Suppressor macrophage treated with lipopolysaccharide for 4 hours (primary cell): ENCODE data around the gene EFCAB8.
A peak's percentile ranks its signal among the peaks of the same experiment; 100 is the strongest.
"Not testable (repeated sequence)": the region's sequence is repeated elsewhere in the genome, so short reads cannot be mapped to it uniquely, and the experiment has no call there.

Experiments used
- DNase-seq: peaks from one replicate; pipeline ENCODE4 v3.0.0-alpha.2; 2020

The EFCAB8 gene

DNA sequence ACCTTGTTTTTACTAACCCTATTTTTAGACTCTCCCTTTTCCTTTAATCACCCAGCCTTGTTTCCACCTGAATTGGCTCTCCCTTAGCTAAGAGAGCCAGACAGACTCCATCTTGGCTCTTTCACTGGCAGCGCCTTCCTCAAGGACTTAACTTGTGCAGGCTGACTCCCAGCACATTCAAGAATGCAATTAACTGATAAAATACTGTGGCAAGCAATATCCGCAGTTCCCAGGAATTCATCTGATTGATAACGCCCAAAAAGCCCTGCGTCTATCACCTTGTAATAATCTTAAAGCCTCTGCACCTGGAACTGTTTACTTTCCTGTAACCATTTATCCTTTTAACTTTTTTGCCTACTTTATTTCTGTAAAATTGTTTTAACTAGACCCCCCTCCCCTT, 116.4 kb downstream of the EFCAB8 start:
- DNase-seq: not testable (repeated sequence)

DNA sequence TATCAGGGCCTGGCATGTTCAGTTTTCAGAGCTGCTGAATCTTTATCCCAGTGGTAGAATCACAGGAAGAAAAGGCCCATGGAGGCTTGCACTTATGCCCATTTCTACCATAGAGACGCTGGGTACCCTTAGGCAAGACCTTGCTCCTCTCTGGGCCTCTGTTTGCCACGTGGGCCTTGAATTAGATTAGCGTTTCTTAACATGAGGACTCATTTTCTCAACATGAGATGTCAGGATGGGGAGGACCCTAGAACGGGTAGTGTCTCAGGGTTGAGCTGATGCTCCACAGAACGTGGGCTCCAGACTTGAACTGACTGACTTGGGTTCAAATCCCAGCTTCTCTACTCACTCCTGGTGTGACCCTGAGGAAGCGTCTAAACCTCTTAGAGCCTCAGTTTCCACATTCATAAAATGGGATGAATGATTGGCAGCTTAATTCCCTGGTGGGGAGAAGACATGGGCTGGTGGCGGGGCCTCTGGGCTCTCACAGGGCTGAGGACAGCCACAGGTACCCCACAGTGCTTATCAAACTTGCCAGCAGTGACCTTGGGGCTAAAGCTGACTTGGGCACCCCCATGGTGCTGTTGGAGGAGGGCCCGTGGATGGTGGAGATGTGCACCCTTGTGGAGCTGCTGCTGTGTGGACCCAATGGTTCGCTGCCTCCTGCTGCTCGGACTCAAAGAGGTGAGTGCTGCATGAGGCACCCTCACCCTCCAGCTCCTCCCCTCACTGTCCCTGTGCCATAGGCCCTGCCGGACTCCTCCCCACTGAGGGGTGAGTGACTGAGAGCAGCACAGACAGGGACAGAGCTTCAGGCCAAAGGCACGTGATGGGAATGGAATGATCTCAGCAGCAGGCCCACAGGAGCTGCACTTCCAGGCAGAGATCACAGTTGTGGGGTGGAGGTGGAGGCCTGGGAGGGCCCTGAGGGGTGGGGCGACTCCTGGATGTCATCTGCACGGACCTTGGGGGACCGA, 117.3 kb downstream of the EFCAB8 start:
- no peak for DNase-seq

DNA sequence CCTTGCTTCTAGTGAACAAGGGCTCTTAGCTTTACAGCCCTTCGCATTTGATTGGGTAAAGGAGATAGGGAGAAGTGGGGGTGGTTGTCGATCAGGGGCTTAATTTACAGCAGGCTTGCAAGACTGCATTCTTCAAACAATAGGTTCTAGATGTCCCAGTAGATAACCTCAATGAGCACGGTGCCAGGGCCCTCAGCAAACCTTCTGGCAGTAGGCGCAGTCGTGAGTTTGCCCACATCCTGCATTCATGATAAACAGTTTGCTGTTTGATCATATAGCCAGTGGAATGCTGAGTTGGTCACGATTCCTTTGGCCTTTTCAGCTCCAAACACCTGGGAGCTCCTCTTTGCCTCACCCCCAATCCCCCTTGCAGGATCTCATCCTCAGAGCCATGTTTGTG, 118.0 kb downstream of the EFCAB8 start:
- DNase-seq: no peak

DNA sequence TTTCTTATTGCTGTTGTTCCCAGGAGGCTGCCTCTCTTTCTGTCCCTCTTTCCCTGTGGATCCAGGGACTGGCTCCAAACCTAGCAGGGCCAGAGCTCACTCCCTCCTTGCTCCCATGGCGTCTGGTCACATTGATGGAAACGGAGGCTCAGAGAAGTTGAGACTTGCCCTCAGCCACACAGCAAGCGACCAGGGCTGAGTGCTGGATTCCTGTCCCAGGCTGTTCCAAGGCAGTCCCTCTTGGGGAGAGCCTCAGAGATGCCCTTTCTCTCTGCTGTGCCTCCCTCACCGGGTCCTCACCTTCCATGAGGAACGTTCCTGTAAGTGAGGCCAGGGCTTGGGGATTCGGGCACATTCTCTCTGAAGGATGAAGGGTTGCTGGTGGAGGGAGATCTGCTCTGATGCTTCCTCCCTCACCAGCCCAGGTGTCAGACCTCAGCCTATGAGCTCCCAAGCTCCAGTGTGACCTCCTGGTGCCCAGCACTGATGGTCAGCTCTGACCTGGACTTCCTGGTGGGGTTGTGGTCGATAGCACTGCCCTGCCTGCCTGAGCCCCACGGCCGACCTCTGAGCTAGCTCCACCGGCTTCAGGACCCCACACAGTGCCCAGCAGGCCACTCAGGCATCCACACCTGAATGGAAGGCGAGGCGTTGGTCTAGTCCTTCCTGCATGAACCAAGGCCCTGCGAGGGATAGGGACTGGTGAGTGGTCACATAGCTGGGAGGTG, 118.7 kb downstream of the EFCAB8 start:
- DNase-seq: no peak

DNA sequence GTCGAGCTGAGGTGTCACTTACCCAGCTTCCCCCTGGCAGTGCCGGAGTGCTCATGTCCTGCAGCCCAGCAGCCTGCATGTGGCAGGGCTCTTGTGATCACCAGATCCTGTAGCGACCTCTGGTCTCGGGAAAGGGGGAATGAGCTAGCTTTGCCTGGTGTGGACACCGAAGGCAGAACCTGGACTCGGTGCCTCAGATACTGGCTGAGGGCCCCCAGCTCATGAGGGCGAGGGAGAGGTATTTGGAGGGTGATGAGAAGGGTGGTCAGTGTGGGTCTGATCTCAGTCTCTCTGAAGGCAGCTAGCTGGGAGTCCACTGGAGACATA, 119.2 kb downstream of the EFCAB8 start:
- no peak for DNase-seq

DNA sequence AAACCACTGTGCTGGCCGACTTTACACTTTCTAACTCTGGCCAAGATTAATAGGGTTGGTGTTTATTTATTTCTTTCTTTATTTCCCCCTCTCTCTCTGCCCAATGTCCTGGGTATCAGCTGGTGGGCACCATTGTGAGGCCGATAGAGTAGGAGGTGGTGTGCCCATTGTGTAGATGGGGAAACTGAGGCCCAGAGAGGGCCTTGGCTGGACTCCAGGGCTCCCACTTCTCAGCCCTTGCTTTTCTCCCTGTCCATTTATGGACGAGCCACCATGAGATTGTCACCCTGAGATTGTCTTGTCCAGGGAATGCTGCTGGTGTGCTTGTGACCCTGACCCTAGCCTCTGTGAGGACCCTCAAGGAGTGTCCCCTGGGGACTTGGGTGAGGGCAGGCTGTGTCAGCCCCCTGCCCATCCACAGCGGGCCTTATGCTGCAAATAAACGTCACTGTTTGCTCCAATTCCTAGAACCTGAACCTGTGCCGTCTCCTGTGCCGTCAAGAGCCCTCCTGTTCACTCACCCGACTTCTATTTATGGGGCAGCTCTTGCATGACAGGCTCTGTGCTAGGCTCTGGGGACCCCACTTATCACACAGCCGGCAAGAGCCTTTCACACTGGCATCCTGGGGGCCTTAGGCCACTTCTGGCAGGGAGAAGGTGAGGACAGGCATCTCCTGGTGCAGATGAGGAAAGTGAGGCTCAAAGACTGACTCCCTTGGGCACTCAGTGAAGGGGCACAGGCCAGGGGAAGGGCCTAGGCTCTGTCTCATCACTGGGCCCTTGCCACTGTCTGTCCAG, 120.7 kb downstream of the EFCAB8 start:
- no peak for DNase-seq

DNA sequence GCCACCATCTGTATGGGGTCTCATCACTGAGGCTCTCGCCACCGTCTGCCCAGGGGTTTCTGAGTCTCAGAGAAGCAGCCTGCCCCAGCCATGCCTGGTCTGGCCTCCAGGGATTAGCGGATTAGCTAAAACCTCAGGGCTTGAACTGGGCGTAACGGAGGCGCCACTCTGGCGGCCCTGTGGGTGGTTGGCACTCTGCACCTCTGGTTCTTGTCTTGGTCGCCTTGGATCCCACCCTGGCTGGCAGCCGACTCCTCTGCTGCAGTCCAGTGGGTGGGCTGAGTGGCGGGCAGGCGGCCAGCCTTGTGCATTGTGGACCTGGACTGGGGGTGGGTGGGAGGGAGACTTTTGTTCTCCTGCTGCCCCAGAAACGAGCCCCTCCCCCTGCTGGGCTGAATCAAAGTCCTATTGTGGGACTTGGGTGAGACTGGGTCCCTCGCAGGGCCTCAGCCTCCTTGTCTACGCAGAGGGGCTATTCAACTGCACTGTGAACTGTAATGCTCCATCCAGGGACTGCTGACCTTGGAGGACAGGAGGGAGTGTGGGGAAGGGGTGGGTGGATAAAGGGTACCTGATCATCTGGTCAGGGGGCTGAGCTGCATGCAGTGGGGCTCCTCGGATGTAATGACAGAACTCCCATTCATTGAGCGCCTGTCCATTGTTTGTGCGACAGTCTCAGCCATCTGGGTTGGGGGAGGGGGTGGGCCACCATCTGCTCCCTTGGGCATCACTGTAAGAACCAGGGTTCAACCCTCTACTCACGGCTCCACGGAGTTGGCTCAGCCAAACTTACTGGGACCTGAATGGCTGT, 121.6 kb downstream of the EFCAB8 start:
- DNase-seq: no peak

DNA sequence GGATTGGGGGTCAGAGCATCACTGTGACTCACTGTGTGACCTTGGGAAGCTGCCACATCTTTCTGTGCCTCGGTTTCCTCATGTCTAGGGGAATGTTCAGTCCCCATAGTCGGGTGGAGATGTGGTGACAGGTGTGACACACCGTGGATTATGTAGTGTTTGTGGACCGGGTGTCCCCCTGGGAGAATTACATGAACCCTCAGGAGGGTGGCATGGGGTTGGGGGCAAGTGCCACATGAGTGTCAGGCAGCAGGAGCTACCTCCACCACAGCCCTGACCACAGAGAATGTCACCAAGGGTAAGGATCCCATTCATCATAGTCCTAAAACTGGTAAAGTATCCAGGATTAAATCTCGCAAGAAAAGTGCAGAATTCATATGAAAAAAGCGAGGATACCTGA, 122.3 kb downstream of the EFCAB8 start:
- DNase-seq: no peak

DNA sequence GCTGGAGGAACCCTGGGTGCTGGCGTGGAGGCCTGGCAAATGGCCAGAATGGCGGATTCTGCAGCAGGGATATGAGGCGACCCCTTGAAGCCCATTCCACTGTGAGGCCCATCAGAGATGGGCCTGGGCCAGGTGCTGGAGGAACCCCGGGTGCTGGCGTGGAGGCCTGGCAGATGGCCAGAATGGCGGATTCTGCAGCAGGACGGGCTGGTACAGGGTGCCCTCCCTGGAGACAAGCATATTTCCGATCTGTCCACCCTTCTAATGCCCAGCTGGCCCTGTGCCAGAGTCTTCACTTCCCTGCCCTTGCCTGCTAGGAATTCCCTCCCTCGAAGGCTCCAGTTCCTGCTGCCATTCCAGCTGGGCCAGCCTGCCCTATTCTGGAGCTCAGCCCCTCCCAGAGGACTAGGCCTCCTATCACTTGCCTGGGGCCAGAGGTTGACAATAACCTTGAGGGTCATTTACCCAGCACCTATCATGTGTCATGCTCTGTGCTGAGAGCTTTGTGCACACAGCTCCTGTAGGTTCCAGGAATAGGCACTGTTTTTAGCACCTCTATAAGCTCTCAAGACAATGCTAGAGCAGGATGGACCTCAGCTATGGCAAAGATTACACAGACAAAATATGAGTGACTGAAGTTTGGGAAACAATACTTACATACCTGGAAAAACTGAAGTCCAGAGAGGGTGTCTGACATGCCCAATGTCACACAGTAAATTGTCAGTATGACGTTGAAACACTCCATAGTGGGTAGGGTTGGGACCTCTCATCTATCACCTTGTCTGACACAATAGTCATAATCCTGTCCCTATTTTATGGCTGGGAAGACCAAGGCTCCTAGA, 124.1 kb downstream of the EFCAB8 start:
- DNase-seq: no peak

DNA sequence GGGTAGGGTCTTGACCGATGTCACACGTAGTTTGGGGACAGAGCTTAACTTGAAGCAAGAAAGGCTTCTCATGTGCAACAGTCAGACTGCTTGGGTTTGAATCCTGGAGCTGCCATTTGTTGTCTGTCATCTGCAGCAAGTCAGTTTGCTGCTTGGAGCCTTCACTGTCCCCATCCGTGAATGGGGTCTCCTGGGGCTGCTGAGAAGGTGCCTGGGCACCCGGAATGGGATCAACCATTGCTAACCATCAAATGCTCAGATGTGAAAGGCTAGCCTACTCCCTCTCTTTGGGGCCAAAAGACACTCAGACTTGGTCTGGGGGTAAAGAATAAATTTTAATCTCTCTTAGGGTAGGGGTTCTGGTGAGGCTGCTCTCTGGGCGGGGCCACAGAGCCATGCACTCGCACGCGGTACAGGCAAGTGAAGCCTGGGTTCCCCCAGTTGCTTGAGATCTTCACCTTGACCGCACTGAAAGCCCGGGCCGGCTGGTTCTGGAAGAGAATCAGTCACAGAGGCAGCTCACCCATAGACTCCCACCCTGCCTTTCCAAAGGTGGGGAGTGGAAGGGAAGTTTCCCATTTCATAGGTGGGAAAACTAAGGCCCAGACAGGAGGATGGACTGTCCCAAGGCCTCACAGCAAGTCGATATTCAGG, 124.9 kb downstream of the EFCAB8 start:
- DNase-seq: no peak

DNA sequence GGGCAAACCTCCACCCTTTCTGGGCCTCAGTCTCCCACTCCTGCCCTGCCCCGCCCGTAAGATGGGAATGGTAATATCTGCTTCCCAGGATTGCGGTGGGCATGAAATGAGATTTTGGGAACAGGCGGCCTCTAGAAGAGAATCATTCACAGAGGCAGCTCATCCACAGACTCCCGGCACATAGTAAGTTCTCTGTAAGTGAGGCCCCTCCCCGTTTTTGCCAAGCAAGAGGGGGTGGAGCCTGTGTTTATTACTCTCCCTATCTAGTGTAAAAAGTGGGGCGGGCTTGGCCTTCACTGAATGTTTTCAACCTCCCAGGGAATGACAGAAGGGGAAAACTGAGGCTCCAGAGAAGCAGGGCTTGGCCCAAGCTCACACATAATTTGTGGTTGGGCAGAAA, 125.5 kb downstream of the EFCAB8 start:
- no peak for DNase-seq

DNA sequence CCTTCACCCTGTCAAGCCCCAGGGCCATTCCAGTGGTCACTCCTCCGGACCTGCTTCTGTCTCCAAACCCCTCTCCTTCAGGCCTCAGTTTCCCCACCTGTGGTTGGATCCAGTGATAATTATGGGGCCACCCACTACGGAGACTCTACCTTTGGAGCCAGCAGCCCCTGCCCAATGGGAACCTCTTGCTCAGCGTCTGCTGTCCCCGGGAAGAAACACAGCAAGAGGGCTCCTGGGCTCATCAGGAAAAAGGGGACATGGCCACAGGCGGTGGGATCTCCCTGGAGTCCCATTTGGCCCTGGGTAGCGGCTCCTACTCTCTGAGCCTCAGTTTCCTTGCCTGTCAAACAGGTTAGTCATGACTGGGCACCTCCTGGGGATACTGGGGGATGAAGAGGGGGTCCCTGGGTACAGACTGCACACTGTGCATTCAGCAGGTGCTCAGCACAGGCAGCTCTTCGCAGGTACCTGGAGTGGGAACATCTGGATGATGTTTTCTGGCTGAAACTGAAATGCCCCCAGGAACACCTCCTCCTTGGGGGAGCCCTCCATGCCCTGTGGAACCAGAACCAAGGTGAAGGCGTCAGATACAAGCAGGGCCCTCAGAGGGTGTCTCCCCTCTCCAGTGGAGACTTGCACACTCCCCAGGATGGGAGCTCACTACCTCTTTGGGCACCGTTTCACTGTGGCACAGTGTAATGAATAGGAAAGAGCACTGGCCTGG, 126.1 kb downstream of the EFCAB8 start:
- DNase-seq: no peak

DNA sequence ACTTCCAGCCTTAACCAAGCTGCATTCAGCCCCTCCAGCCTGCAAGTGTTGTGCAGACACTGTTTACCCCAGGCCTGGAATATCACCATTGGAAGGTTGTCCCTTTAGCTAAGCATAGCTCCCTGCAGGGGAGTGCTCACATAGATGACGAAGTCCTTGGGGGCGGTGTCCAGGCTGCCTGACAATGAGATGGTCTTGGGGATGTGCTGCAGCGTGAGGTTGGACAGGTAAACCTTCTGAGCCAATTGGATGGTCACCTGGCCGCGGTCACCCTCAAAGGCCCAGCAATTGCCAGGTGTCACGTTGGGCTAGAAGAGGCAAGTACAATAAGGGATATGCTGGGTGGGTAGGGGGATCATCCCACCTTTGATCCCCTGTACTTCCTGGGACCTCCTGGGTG, 126.9 kb downstream of the EFCAB8 start:
- DNase-seq: no peak

DNA sequence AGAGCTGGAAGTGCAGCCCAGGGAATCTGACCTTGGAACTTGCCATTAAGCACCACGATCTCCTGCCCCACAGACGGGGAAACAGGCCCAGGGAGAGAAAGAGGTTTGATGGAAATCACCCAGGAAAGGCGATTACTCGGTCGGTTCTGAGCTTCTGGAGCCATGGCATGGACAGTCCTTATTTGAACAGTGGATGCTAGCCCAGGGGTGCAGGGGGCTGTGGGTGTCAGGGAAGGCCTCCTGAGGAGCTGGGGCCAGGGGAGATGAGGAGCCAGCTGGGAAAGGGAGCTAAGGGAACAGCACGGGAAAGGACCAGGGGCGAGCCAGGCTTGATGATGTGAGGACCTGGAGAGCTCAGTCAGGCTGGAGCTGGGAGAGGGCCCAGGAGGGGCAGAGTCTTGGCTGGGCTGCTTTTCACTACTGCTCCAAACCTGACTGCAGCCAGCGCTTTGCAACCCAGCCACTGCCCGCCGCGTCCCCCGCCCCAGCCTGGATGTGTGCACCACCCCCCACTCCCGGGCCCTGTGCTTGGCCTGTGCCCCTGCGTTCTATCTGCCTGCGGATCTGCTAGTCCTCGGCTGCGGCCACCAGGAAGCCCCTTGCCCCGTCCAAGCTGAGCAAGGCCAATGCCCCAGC, 127.7 kb downstream of the EFCAB8 start:
- DNase-seq: no peak

DNA sequence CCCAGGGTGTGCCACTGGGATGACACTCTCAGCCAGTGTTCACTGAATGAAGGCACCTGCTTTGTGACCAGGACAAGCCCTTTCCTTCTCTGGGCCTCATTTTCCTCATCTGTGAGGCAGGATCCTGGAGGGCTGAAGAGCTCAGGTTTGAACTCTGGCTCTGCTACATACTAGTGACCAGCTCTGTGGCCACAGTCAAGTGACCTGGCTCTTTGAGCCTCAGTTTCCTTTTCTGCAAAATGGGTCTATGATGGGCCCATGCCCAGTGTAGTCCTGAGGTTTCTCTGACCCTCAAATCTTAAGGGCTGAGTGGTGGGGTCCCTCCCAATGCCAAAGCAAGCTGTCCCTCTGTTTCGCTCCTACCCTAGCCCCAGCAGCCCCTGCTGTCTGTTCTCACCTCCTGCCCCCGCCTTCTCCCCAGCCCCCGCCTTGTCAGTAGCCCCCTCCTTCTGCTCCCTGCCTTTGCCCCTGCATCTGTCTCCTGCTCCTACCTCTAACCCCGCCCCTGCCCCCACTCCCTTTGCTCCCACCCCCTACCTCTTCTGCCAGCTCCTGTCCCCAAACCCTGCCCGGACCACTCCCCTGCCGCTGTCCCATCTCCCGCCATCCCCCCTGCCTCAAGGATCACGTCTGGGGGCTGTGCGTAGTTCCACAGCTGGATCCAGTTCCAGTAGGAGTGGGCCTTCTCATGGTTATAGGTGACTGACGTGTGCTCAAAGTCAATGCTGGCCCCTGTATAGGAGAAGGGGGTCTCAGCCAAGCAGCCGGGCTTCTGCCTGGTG, 128.5 kb downstream of the EFCAB8 start:
- no peak for DNase-seq

DNA sequence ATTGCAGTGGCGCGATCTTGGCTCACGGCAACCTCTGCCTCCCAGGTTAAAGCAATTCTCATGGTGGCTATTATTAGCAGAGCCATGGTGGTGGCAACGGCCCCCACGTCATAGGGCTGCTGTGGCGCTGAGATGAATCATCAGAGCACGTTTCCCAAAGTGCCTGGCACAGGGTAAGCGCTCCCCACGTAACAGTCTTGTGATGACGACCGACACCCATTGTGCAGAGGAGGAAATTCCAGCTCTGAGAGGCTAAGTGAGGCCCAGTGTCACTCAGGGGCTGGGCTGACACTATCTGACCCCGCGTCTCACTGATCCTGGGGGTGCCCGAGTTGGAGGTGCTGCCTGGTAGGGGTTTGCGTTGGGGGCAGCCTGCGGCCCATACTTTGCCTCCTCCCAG, 129.3 kb downstream of the EFCAB8 start:
- DNase-seq: peak; percentile 51

DNA sequence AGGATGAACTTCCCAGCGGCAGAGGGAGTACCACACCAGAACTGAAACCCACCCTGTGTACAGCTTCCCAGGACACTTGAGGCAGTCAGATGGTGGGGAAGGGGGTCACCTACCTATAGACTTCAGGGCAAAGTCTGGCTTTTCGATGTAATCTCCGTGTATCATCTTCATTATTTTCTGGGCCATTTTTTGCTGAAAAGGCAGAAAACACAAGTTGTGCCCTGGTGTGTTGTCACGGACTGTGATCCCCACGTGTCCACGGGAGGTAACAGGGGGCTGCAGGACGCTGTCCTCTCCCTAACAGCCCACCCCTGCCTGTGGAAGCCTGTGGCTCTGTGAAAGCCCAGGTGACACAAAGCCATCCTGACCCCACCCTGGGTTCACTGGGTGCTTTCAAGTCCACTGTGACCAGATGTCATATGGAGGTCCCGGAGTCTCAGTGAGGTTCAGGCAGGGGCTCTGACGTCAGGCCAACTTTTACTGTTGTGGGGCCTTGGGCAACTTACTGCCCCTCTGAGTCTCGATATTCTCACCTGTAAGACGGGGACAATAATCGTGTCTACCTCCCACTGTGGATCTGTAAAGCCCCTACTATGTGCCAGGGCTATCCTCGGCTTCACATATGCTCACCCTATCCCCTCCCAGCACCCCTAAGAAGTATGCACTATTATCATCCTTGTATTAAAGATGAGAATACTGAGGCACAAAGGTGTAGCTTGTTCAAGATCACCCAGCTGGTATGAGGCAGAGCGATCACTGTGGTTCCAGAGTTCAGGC, 131.0 kb downstream of the EFCAB8 start:
- no peak for DNase-seq

DNA sequence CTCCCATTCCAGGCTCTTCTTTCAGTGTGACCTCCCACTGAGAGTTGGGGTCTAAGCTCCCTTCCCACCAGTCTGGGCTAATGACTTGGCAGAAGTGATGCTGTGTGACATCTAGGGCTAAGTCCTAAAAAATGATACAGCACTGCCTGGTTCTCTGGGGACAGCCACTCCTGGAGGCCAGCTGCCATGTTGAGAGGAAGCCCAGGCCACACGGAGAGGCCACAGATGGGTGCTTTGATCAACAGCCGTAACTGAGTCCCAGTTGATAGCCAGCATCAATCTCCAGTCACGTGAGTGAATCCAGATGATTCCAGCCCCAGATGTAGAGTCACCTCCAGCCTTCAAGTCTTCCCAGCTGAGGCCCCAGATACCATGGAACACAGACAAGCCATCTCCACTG, 131.7 kb downstream of the EFCAB8 start:
- no peak for DNase-seq
